Measurements from ENCODE around the gene ZNF583. TPM values are rescaled to one million over a fixed set of nuclear protein-coding genes. Genes with fewer than 3 reads are reported as not detected.

Gene ZNF583
- total and polyA plus RNA-seq, 2 of the 13 experiments (the other 11 are each of a cell fraction or from before 2014, with no cell fraction given): 0.65 to 5.3 TPM

DNA sequence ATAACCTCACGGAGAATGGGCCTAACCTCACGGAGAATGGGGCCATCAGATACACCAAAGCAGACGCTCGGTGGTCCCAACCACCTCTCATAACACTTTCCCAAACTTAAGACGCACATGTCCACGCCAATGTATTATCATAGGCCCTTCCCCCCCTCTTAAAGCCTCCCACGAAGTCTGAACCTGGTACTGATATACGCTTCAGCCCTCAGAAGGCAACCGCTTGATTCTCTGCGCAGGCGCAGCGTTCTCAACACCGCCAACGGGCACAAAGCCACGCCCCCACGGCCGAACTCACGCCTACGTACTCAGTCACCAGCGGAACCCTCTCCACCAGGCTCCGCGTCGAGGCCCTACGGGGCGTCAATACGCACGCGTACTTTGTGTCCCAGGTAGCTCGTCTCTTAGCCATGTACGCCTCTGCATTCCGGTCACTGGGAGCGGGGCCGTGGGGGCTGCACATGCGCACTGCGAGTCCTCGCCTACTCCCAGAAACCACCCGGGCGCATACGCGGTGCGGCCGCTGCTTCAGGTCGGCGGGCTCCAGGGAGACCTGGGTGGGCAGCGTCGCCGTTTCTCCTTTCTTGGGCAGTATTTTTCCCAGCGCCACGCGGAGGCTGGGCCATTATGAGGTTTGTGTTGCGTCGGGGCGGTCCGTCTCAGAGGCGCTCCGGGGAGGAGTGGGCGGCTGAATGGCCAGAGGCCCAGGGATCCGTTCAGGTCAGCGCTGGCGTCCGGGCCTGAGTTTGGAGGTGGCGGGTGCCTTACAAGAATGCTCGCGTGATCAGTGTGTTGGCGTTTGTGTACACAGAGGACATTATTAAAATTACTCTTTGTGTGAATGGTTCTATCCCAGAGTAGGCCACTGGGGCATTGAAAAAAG is 36.1 kb upstream of the ZNF583 start (continued):
- TF ChIP-seq REPIN1 (CRISPR knock-in tag; IDR thresholded peaks at IDR 0.05; ENCODE audit: borderline replicate concordance, low read depth): peak; percentile 29; the same call in 1 of the 2 replicates
- TF ChIP-seq CBX1 (IDR thresholded peaks at IDR 0.05; ENCODE audit: low read depth): peak; percentile 40
- TF ChIP-seq IRF9 (CRISPR knock-in tag; IDR thresholded peaks at IDR 0.05; ENCODE audit: borderline replicate concordance): peak; percentile 30; the same call in 1 of the 2 replicates
- no peak for TF ChIP-seq ZNF468 (CRISPR knock-in tag; IDR thresholded peaks at IDR 0.05)
- TF ChIP-seq, protein P1, sequence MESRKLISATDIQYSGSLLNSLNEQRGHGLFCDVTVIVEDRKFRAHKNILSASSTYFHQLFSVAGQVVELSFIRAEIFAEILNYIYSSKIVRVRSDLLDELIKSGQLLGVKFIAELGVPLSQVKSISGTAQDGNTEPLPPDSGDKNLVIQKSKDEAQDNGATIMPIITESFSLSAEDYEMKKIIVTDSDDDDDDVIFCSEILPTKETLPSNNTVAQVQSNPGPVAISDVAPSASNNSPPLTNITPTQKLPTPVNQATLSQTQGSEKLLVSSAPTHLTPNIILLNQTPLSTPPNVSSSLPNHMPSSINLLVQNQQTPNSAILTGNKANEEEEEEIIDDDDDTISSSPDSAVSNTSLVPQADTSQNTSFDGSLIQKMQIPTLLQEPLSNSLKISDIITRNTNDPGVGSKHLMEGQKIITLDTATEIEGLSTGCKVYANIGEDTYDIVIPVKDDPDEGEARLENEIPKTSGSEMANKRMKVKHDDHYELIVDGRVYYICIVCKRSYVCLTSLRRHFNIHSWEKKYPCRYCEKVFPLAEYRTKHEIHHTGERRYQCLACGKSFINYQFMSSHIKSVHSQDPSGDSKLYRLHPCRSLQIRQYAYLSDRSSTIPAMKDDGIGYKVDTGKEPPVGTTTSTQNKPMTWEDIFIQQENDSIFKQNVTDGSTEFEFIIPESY (CRISPR knock-in tag; IDR thresholded peaks at IDR 0.05): 0 out of 2 replicates have a peak, but pooled peaks have one; percentile 5
- TF ChIP-seq TAF1 (CRISPR knock-in tag; IDR thresholded peaks at IDR 0.05): peak; percentile 71
- no peak for TF ChIP-seq KDM6A (CRISPR knock-in tag; IDR thresholded peaks at IDR 0.05; ENCODE audit: low read depth)
- no peak for TF ChIP-seq ZNF124 (CRISPR knock-in tag; IDR thresholded peaks at IDR 0.05)
- TF ChIP-seq, protein P2, sequence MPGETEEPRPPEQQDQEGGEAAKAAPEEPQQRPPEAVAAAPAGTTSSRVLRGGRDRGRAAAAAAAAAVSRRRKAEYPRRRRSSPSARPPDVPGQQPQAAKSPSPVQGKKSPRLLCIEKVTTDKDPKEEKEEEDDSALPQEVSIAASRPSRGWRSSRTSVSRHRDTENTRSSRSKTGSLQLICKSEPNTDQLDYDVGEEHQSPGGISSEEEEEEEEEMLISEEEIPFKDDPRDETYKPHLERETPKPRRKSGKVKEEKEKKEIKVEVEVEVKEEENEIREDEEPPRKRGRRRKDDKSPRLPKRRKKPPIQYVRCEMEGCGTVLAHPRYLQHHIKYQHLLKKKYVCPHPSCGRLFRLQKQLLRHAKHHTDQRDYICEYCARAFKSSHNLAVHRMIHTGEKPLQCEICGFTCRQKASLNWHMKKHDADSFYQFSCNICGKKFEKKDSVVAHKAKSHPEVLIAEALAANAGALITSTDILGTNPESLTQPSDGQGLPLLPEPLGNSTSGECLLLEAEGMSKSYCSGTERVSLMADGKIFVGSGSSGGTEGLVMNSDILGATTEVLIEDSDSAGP (CRISPR knock-in tag; IDR thresholded peaks at IDR 0.05; ENCODE audit: borderline replicate concordance): peak; percentile 67; the same call in 1 of the 2 replicates
- TF ChIP-seq MIER3 (CRISPR knock-in tag; IDR thresholded peaks at IDR 0.05; ENCODE audit: borderline replicate concordance): peak; percentile 42; the same call in 1 of the 2 replicates
- peak; percentile 58; the same call in 1 of the 2 replicates for TF ChIP-seq ZNF891 (CRISPR knock-in tag; IDR thresholded peaks at IDR 0.05)
- TF ChIP-seq, protein P3, sequence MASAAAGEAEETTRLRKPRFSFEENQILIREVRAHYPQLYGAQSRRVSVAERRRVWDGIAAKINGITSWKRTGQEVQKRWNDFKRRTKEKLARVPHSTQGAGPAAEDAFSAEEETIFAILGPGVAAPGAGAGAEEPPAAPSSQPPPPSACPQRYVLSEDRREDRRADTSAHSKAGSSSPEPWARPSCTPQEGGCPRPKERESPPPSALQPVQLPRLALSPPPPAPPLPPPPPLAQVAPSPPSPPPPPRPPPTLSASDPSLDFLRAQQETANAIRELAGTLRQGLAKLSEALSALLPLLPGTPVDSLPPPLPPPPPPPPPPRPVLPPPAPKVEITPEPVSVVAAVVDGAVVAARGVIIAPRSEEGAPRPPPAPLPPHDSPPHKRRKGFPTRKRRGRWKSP (CRISPR knock-in tag; IDR thresholded peaks at IDR 0.05): peak; percentile 73
- 0 out of 2 replicates have a peak, but pooled peaks have one; percentile 6 for TF ChIP-seq ZNF644 (CRISPR knock-in tag; IDR thresholded peaks at IDR 0.05; ENCODE audit: low read depth)
- TF ChIP-seq, protein P4, sequence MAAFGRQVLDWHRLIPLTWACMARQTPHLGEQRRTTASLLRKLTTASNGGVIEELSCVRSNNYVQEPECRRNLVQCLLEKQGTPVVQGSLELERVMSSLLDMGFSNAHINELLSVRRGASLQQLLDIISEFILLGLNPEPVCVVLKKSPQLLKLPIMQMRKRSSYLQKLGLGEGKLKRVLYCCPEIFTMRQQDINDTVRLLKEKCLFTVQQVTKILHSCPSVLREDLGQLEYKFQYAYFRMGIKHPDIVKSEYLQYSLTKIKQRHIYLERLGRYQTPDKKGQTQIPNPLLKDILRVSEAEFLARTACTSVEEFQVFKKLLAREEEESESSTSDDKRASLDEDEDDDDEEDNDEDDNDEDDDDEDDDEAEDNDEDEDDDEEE (CRISPR knock-in tag; IDR thresholded peaks at IDR 0.05): no peak
- TF ChIP-seq RCOR2 (CRISPR knock-in tag; IDR thresholded peaks at IDR 0.05): no peak
- TF ChIP-seq ZNF564 (CRISPR knock-in tag; IDR thresholded peaks at IDR 0.05): peak; percentile 85
- 0 out of 2 replicates have a peak, but pooled peaks have one; percentile 35 for TF ChIP-seq ZNF414 (CRISPR knock-in tag; IDR thresholded peaks at IDR 0.05)
- TF ChIP-seq SPEN (CRISPR knock-in tag; IDR thresholded peaks at IDR 0.05; ENCODE audit: low read depth): peak; percentile 75
- TF ChIP-seq, protein P5, sequence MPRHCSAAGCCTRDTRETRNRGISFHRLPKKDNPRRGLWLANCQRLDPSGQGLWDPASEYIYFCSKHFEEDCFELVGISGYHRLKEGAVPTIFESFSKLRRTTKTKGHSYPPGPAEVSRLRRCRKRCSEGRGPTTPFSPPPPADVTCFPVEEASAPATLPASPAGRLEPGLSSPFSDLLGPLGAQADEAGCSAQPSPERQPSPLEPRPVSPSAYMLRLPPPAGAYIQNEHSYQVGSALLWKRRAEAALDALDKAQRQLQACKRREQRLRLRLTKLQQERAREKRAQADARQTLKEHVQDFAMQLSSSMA (CRISPR knock-in tag; IDR thresholded peaks at IDR 0.05): no peak
- TF ChIP-seq NRL (CRISPR knock-in tag; IDR thresholded peaks at IDR 0.05; ENCODE audit: borderline replicate concordance): 0 out of 2 replicates have a peak, but pooled peaks have one; percentile 55

Measured in HepG2 (cell line).